H1 (cell line): ENCODE results near the gene AGBL4. TPM values are rescaled to one million over a fixed set of nuclear protein-coding genes. Genes with fewer than 3 reads are reported as not detected.

ENCODE experiments used
- CTCF ChIA-PET: fragments of 300-600 bp; sonication (Branson Sonifier 250); formaldehyde crosslinking; loops from one replicate; lab custom pipeline; 2021; ENCODE audit not compliant: partially characterized antibody; lab: Charles Lee
- POLR2A ChIA-PET: fragments of 300-600 bp; sonication (Branson Sonifier 250); formaldehyde crosslinking; loops from one replicate; lab custom pipeline; 2021; ENCODE audit warnings: inconsistent platforms; ENCODE audit not compliant: partially characterized antibody; lab: Charles Lee
- DNase-seq, 2 experiments: peaks; one replicate each; pipeline versions ENCODE4 v3.0.0 to v3.0.0-alpha.2; 2010 to 2022; ENCODE audit warnings: low spot score in 2 of 2, low read depth in 1 of 2, mixed read lengths in 1 of 2
- FAIRE-seq: peaks from 2 replicates; lab custom pipeline; 2011; peaks lifted over from hg19 to GRCh38; lab: Jason Lieb, UNC
- H2AFZ ChIP-seq: 2 replicates; pipeline ENCODE4 v1.8.1; 2012; ENCODE audit warnings: low read length, inconsistent platforms
- H2AK5ac ChIP-seq: 2 replicates; pipeline ENCODE4 v1.6.1; 2013; ENCODE audit warnings: low read depth, low read length
- H2BK120ac ChIP-seq: replicated peaks from 2 replicates; pipeline ENCODE3; 2013; ENCODE audit warnings: low read depth, low read length, inconsistent platforms
- H2BK12ac ChIP-seq: 2 replicates; pipeline ENCODE4 v1.6.1; 2013; ENCODE audit warnings: low read depth, low read length
- H2BK15ac ChIP-seq: 2 replicates; pipeline ENCODE4 v1.6.1; 2013; ENCODE audit warnings: low read length
- H2BK20ac ChIP-seq: 2 replicates; pipeline ENCODE4 v1.6.1; 2013; ENCODE audit warnings: low read length
- H2BK5ac ChIP-seq: 2 replicates; pipeline ENCODE4 v1.6.1; 2013; ENCODE audit warnings: low read depth, low read length
- H3K14ac ChIP-seq: 2 replicates; pipeline ENCODE4 v1.6.1; 2013; ENCODE audit warnings: inconsistent platforms; ENCODE audit not compliant: insufficient read length
- H3K18ac ChIP-seq: 2 replicates; pipeline ENCODE4 v1.6.1; 2013; ENCODE audit warnings: low read length; ENCODE audit errors: extremely low read depth
- H3K23ac ChIP-seq: 2 replicates; pipeline ENCODE4 v1.6.1; 2013; ENCODE audit warnings: inconsistent platforms; ENCODE audit not compliant: insufficient read length
- H3K23me2 ChIP-seq: 2 replicates; pipeline ENCODE4 v1.6.1; 2013; ENCODE audit warnings: low read depth, low read length
- H3K27ac ChIP-seq: 2 replicates; pipeline ENCODE4 v1.6.1; 2011; ENCODE audit warnings: low read depth, low read length, inconsistent platforms
- H3K27me3 ChIP-seq, 4 experiments: replicated peaks in 1 of 4; 1 replicate in 1 of 4; 2 replicates in 3 of 4; pipeline versions ENCODE4 v1.6.1 to v1.8.1; 2011 to 2013; ENCODE audit warnings: low read length in 3 of 4, mild to moderate bottlenecking in 3 of 4, inconsistent platforms in 2 of 4, mixed read lengths in 2 of 4, moderate library complexity in 1 of 4; ENCODE audit not compliant: control insufficient read depth in 3 of 4, insufficient read depth in 3 of 4; ENCODE audit errors: extremely low read depth in 1 of 4
- H3K36me3 ChIP-seq, 4 experiments: 2 replicates each; pipeline versions ENCODE4 v1.6.1 to v1.8.1; 2011 to 2013; ENCODE audit warnings: mild to moderate bottlenecking in 4 of 4, low read length in 3 of 4, moderate library complexity in 2 of 4, control low read depth in 1 of 4, inconsistent platforms in 1 of 4; ENCODE audit not compliant: insufficient read depth in 4 of 4, control insufficient read depth in 2 of 4
- H3K4ac ChIP-seq: replicated peaks from 2 replicates; pipeline ENCODE3; 2013; ENCODE audit warnings: low read length, low read depth, mixed read lengths, inconsistent platforms; ENCODE audit not compliant: insufficient read length
- H3K4me1 ChIP-seq, 4 experiments: replicated peaks in 1 of 4; 1 replicate in 1 of 4; 2 replicates in 3 of 4; pipeline versions ENCODE4 v1.6.1 to v1.8.1; 2011 to 2013; ENCODE audit warnings: low read length in 3 of 4, inconsistent platforms in 2 of 4, mixed read lengths in 1 of 4; ENCODE audit not compliant: insufficient read depth in 4 of 4, control insufficient read depth in 3 of 4
- H3K4me2 ChIP-seq, 2 experiments: 2 replicates each; pipeline versions ENCODE4 v1.6.1 to v1.8.1; 2011 to 2013; ENCODE audit warnings: low read depth in 2 of 2, low read length in 2 of 2, control low read depth in 1 of 2, inconsistent platforms in 1 of 2, mild to moderate bottlenecking in 1 of 2; ENCODE audit not compliant: insufficient read depth in 1 of 2
- H3K4me3 ChIP-seq, 4 experiments: fragments of 200-600, 300-600 bp in 1 of 4; sonication (generic), shearing (Covaris generic), sonication (Bioruptor Twin) in 1 of 4; 2 replicates each; pipeline versions ENCODE4 v1.5.1 to v1.8.1; 2011 to 2016; ENCODE audit warnings: low read length in 4 of 4, low read depth in 3 of 4, control low read depth in 2 of 4, inconsistent platforms in 2 of 4, mild to moderate bottlenecking in 2 of 4, mixed read lengths in 1 of 4, moderate library complexity in 1 of 4; ENCODE audit not compliant: insufficient read depth in 2 of 4; ENCODE audit errors: extremely low read depth in 1 of 4
- H3K56ac ChIP-seq: replicated peaks from 2 replicates; pipeline ENCODE3; 2013; ENCODE audit warnings: low read depth, mild to moderate bottlenecking, mixed read lengths, low read length, inconsistent platforms; ENCODE audit not compliant: insufficient read length
- H3K79me1 ChIP-seq: 2 replicates; pipeline ENCODE4 v1.6.1; 2013; ENCODE audit warnings: low read depth, low read length, control low read depth
- H3K79me2 ChIP-seq, 2 experiments: 2 replicates each; pipeline versions ENCODE4 v1.6.1 to v1.8.1; 2012 to 2013; ENCODE audit warnings: low read length in 2 of 2, mild to moderate bottlenecking in 2 of 2, inconsistent platforms in 1 of 2; ENCODE audit not compliant: insufficient read depth in 2 of 2, control insufficient read depth in 1 of 2
- H3K9ac ChIP-seq, 4 experiments: replicated peaks in 1 of 4; 1 replicate in 1 of 4; 2 replicates in 3 of 4; pipeline versions ENCODE4 v1.6.1 to v1.8.1; 2011 to 2013; ENCODE audit warnings: low read depth in 3 of 4, low read length in 3 of 4, control low read depth in 2 of 4, mild to moderate bottlenecking in 2 of 4, moderate library complexity in 2 of 4, inconsistent platforms in 1 of 4; ENCODE audit errors: extremely low read depth in 1 of 4
- H3K9me3 ChIP-seq, 2 experiments: 2 replicates each; pipeline versions ENCODE4 v1.6.1 to v1.8.1; 2012 to 2013; ENCODE audit warnings: mild to moderate bottlenecking in 2 of 2, moderate library complexity in 2 of 2, control low read depth in 1 of 2, inconsistent platforms in 1 of 2, low read depth in 1 of 2, low read length in 1 of 2, mixed read lengths in 1 of 2; ENCODE audit not compliant: insufficient read depth in 2 of 2
- H4K20me1 ChIP-seq, 2 experiments: replicated peaks in 1 of 2; 2 replicates each; pipeline versions ENCODE3 to v1.8.1; 2011 to 2013; ENCODE audit warnings: inconsistent platforms in 2 of 2, low read length in 2 of 2, mild to moderate bottlenecking in 1 of 2; ENCODE audit not compliant: insufficient read depth in 2 of 2, control insufficient read depth in 1 of 2
- H4K5ac ChIP-seq: 2 replicates; pipeline ENCODE4 v1.6.1; 2013; ENCODE audit warnings: low read length, low read depth, mixed read lengths, inconsistent platforms; ENCODE audit not compliant: insufficient read length
- H4K8ac ChIP-seq: 2 replicates; pipeline ENCODE4 v1.8.0; 2013; ENCODE audit warnings: mild to moderate bottlenecking, moderate library complexity, low read length, inconsistent platforms; ENCODE audit not compliant: insufficient read depth; ENCODE audit errors: extremely low read depth
- H4K91ac ChIP-seq: replicated peaks from 2 replicates; pipeline ENCODE3; 2013; ENCODE audit warnings: low read length, mixed read lengths, inconsistent platforms; ENCODE audit not compliant: insufficient read length
- CHD2 ChIP-seq: IDR thresholded peaks from 2 replicates; pipeline ENCODE4 v1.6.1; 2012; ENCODE audit warnings: low read length, improper control_type of control experiment
- WGBS, 2 experiments: shearing (Covaris generic) in 1 of 2; methylation state at CpG; one replicate each; pipeline versions ENCODE4 v1.1.6 to v1.1.7; 2013 to 2015; ENCODE audit warnings: low lambda C conversion rate in 2 of 2, mixed read lengths in 2 of 2, inconsistent platforms in 1 of 2, low coverage in 1 of 2, missing lambda C conversion rate in 1 of 2; ENCODE audit not compliant: insufficient replicate concordance in 2 of 2, insufficient coverage in 1 of 2, insufficient read length in 1 of 2; ENCODE audit errors: extremely low coverage in 1 of 2, missing lambda C conversion rate in 1 of 2; 5-methylcytosine and 5-hydroxymethylcytosine counted together
- polyA plus RNA-seq, 7 experiments: library from polyadenylated mRNA; depleted of rRNA in 3 of 7; stranded (reverse) in 5 of 7; unstranded in 2 of 7; fragments of >200 nt in 5 of 7; fragments of 200-250 nt in 2 of 7; gene quantifications; 1 replicate in 5 of 7; 2 replicates in 1 of 7; 4 replicates in 1 of 7; pipeline versions ENCODE4 v1.2.1 to v1.2.3, GENCODE V29; 2011 to 2013; ENCODE audit warnings: missing spikeins in 2 of 7, mixed read lengths in 2 of 7
- total RNA-seq: library from RNA; stranded (reverse); fragmentation: NEBNext Ultra II Directional; extraction: Animal tissue kit (Norgen Biotek cat#: 25700); gene quantifications from 2 replicates; pipeline ENCODE4 v1.2.1, GENCODE V29; 2021

AGBL4 gene
- total and polyA plus RNA-seq, 2 of the 8 experiments (the other 6 are each of a cell fraction or from before 2014, with no cell fraction given) = 0.41 to 0.45 TPM

GRCh38 chr1:48730164-48730910 lies 1293.4 kb downstream of the AGBL4 start:
- Histone ChIP-seq H4K91ac (no peak overlapping the region), H3K4ac (no peak overlapping the region), H2AK5ac (no peak overlapping the region), H3K9ac (no peak overlapping the region), H2BK20ac (no peak overlapping the region), H3K23ac (no peak overlapping the region), H2BK5ac (no peak overlapping the region), H3K4me1 (no peaks in the 10 kb centered on the region), H3K27ac (no peak overlapping the region), H3K27me3 (no peaks in the 10 kb centered on the region), H2BK12ac (no peak overlapping the region), H3K36me3 (peaks cover 0 to 15% (median 5%) of the 10 kb centered on the region in 4 experiments; a peak in 5 of 8 replicates), H4K8ac (no peak overlapping the region), H3K56ac (no peak overlapping the region), H3K4me3 (no peak overlapping the region), H4K5ac (no peak overlapping the region), H3K79me1 (no peaks in the 10 kb centered on the region; the same call in 1 of the 2 replicates), H4K20me1 (no peaks in the 10 kb centered on the region), H3K79me2 (no peaks in the 10 kb centered on the region), H3K9me3 (no peaks in the 10 kb centered on the region), H3K4me2 (no peak overlapping the region), H3K23me2 (peaks cover 2% of the 10 kb centered on the region; the same call in 1 of the 2 replicates), H3K18ac (no peak overlapping the region), H2BK120ac (no peak overlapping the region), H2BK15ac (no peak overlapping the region), H3K14ac (no peak overlapping the region), H2AFZ (no peak overlapping the region)
- no peak for TF ChIP-seq CHD2
- 83% methylated on average over 10 of the region's 10 CpGs; no CpG with 5 or more reads in 1 of the 2 experiments for WGBS, 2 experiments
- DNase-seq (no peak), FAIRE-seq (no peak)
- ChIA-PET POLR2A (no interaction called here), CTCF (interaction anchor here (1.0 to 2.1 kb wide), 5 partner anchors 13 to 138 kb away, joined by 3 to 6 read pairs (median 5); no protein-coding TSS in a partner anchor)
